AG09319 (cell line): ENCODE results near the gene MGST1.

Experiments used
- DNase-seq: peaks from one replicate; pipeline ENCODE4 v3.0.0-alpha.2; 2010; ENCODE audit warnings: low read depth; ENCODE audit errors: extremely low read depth
- CTCF ChIP-seq: IDR thresholded peaks from 2 replicates; pipeline ENCODE4 v1.5.1; 2011; ENCODE audit warnings: low read depth, mild to moderate bottlenecking, inconsistent platforms, low read length, moderate library complexity

MGST1 gene

GRCh38 chr12:16330560-16330959, 16.9 kb upstream of the MGST1 start:
- no peak for DNase-seq

GRCh38 chr12:16331998-16332397, 15.4 kb upstream of the MGST1 start:
- no peak for DNase-seq
- TF ChIP-seq CTCF, result no peak

More at GRCh38 chr12:16330560-16330959, 16.9 kb upstream of the MGST1 start:
- no peak for TF ChIP-seq CTCF

- TF ChIP-seq CTCF, result no peak
- no peak for DNase-seq
Measured at GRCh38 chr12:16335838-16336237, 11.6 kb upstream of the MGST1 start.

GRCh38 chr12:16344269-16344668, 3.2 kb upstream of the MGST1 start:
- no peak for DNase-seq
- TF ChIP-seq CTCF, result no peak

GRCh38 chr12:16345105-16345504, 2.3 kb upstream of the MGST1 start:
- TF ChIP-seq CTCF, result no peak
- DNase-seq, result no peak

- no peak for DNase-seq
- TF ChIP-seq CTCF, result no peak
Measured at GRCh38 chr12:16346958-16347357, 487 bp upstream of the MGST1 start.

- DNase-seq, result no peak
- no peak for TF ChIP-seq CTCF
Measured at GRCh38 chr12:16348435-16349130, 1.1 kb downstream of the MGST1 start.
